Measurements from ENCODE around the gene LRRC10B. TPM values are rescaled to one million over a fixed set of nuclear protein-coding genes. Genes with fewer than 3 reads are reported as not detected.

Gene LRRC10B
- total RNA-seq, 1 experiment from 2014 or later, result 0.39 TPM

- no peak overlapping the region for H3K9ac ChIP-seq (ENCODE audit: extremely low read depth, insufficient read length, low read length)
- peak overlapping the region in 1 of 3 experiments; percentile 32; a peak in 2 of 7 replicates for H3K27ac Mint-ChIP-seq
- no peak overlapping the region for H2BK5ac ChIP-seq (ENCODE audit: insufficient read length, low read length)
- H2AFZ ChIP-seq (ENCODE audit: low read length), result no peak overlapping the region
- peaks cover 0 to 4% (median 0%) of the 10 kb centered on the region in 3 experiments; a peak in 2 of 7 replicates for H3K36me3 Mint-ChIP-seq (ENCODE audit: insufficient read depth in 1 of 3, low read depth in 3 of 3)
- no CpG with 5 or more reads among the region's 14 CpGs for WGBS (ENCODE audit: extremely low coverage, insufficient read length, low lambda C conversion rate)
- H2AK5ac ChIP-seq (ENCODE audit: insufficient read length, low read length), result no peak overlapping the region
- peaks cover 3% of the 10 kb centered on the region for H3K23me2 ChIP-seq (ENCODE audit: insufficient read length, low read depth, low read length, poor library complexity, severe bottlenecking)
- DNase-seq, result no peak
- H4K20me1 ChIP-seq (ENCODE audit: control insufficient read depth, insufficient read depth, insufficient read length), result no peaks in the 10 kb centered on the region
- H3K27me3 Mint-ChIP-seq (ENCODE audit: low read depth), result peaks cover 3% of the 10 kb centered on the region
- no peaks in the 10 kb centered on the region for H3K9me3 ChIP-seq (ENCODE audit: control insufficient read depth, low read depth, low read length)
- no peak overlapping the region for H3K4me2 ChIP-seq (ENCODE audit: insufficient read depth, insufficient read length, low read length)
- no peak overlapping the region for H3K18ac ChIP-seq (ENCODE audit: insufficient read length, low read depth, low read length)
- H3K56ac ChIP-seq (ENCODE audit: insufficient read length, low read depth, low read length), result no peak overlapping the region
- no peak overlapping the region for H2BK120ac ChIP-seq (ENCODE audit: low read depth, low read length, poor library complexity, severe bottlenecking)
- TF ChIP-seq CTCF (conservative IDR thresholded peaks at IDR 0.05), result no peak
- no peak overlapping the region for H4K91ac ChIP-seq (ENCODE audit: insufficient read length, low read depth, low read length)
- H2BK12ac ChIP-seq (ENCODE audit: insufficient read length, low read depth, low read length), result no peak overlapping the region
- H3K27ac ChIP-seq (ENCODE audit: insufficient read length, low read depth, low read length), result no peak overlapping the region
- peaks cover 35 to 46% of the 10 kb centered on the region in 2 experiments for H3K4me1 Mint-ChIP-seq
- H3T11ph ChIP-seq (ENCODE audit: low read length), result no peak overlapping the region
- no peak overlapping the region; the same call in 1 of the 2 replicates for H3K14ac ChIP-seq (ENCODE audit: insufficient read depth, low read length)
- H4K5ac ChIP-seq (ENCODE audit: insufficient read length, low read depth, low read length), result no peak overlapping the region
- H3K4me3 Mint-ChIP-seq, result peak overlapping the region in 1 of 2 experiments; percentile 5; a peak in 1 of 5 replicates
- no peak overlapping the region for H2BK20ac ChIP-seq (ENCODE audit: low read depth, low read length, poor library complexity, severe bottlenecking)
- no peak overlapping the region for H3K23ac ChIP-seq (ENCODE audit: insufficient read length, low read depth, low read length)
- no peaks in the 10 kb centered on the region for H3K79me2 ChIP-seq (ENCODE audit: insufficient read depth, low read length)
- peaks cover 9% of the 10 kb centered on the region for H3K4me1 ChIP-seq (ENCODE audit: insufficient read depth, low read length)
- no peaks in the 10 kb centered on the region for H3K9me3 Mint-ChIP-seq
- H2BK15ac ChIP-seq (ENCODE audit: low read depth, low read length), result no peak overlapping the region
- H3K4ac ChIP-seq (ENCODE audit: low read depth, low read length), result no peak overlapping the region
- H3K79me1 ChIP-seq (ENCODE audit: insufficient read depth, low read depth, low read length, poor library complexity, severe bottlenecking), result no peaks in the 10 kb centered on the region
- no peak overlapping the region for H4K8ac ChIP-seq (replicated peaks; ENCODE audit: insufficient read length, low read depth, low read length)
- no peaks in the 10 kb centered on the region for H3K27me3 ChIP-seq (ENCODE audit: insufficient read depth, low read length)
Observed at GRCh38 chr11:61539831-61540357, 31.3 kb downstream of the LRRC10B start.
